HG02642 (cell line): ENCODE results near the gene ACACB.

Source experiments
- ATAC-seq: cut with Tn5 transposase; IDR thresholded peaks from one replicate; pipeline ENCODE4 v1.9.1; 2021; ENCODE audit warnings: mild to moderate bottlenecking; ENCODE audit not compliant: unreplicated experiment, poor library complexity

Gene ACACB

DNA sequence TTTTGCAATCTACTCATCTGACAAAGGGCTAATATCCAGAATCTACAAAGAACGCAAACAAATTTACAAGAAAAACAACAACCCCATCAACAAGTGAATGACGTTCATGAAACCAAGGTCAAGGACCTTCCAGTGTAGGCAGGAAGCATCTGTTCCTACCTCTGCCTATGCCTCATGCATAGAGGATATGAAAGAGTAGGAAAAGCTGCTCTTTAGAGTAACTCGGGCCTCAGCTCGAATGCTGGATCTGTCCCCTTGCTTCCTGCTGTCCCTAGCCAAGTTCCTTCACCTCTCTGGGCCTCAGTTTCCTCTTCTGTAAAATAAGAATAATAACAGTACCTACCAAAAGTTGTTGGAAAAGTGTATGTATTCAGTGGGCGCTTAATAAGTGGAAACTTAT is 127.7 kb downstream of the ACACB start:
- ATAC-seq: no peak

DNA sequence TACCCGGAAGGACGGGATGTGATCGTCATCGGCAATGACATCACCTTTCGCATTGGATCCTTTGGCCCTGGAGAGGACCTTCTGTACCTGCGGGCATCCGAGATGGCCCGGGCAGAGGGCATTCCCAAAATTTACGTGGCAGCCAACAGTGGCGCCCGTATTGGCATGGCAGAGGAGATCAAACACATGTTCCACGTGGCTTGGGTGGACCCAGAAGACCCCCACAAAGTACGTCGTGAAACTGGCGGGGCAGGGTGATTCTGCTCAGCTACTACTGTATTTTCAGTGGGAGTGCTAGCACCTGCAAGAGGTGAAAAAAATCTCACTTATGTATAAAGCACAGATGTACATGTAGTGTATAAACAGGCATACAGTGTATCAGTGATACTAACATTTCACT is 129.8 kb downstream of the ACACB start:
- ATAC-seq: no peak

DNA sequence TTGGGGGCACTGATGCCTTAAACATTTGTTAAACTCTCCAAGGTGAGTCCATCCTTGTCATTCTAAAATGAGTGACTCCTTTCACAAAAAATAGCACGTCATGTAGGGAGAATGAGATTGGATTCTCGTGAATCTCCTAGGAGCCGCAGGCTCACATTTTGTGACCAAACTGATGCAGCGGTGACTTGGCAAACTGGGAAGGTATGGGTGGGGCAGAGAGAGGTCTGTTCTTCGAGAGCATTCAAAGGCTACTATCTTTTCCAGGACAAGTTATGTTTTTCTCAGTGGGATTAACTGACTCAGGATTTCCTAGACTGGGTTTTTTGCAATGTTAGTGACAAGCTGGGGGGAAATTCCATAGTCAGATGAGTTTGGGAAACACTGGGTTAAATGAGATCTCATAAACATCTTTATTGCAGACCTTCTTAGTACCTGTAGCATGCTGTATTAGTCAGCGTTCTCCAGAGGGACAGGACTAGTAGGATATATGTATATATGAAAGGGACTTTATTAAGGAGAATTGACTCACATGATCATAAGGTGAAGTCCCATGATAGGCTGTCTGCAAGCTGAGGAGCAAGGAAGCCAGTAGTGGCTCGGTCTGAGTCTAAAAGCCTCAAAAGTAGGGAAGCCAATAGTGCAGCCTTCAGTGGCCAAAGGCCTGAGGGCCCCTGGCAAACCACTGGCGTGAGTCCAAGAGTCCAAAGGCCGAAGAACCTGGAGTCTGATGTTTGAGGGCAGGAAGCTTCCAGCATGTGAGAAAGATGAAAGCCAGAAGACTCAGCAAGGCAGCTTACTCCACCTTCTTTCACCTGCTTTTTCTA is 131.7 kb downstream of the ACACB start:
- no peak for ATAC-seq

DNA sequence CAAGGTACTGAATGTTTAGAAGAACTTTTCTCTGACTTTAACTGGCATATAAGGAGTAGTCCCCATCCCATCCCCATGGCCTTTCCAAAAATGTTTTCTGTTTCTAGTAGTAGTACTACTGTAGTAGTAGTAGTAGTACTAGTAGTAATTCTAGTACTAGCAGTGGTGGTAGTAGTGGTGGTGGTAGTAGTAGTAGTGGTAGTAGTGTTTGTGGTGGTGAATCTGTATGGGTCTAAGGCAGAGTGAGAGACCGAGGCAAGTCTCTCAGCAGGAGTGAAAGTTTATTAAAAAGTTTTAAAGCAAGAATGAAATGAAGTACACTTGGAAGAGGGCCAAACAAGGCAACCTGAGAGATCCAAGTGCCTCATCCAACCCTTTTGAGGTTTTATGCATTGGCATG is 134.1 kb downstream of the ACACB start:
- no peak for ATAC-seq

DNA sequence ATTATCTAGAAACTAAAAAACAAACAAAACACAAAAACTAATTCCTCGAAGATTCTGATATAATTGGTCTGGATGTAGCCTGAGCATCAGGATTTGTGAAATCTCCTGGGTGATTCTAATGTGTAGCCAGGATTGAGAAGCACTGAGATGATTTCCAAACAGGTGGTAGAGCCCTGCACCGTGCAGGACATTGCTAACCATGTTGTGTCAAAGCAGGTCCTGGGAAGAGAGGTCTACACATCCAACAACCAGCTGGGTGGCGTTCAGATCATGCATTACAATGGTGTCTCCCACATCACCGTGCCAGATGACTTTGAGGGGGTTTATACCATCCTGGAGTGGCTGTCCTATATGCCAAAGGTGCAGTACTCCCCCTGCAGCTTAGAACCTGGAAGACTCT is 136.4 kb downstream of the ACACB start:
- no peak for ATAC-seq

DNA sequence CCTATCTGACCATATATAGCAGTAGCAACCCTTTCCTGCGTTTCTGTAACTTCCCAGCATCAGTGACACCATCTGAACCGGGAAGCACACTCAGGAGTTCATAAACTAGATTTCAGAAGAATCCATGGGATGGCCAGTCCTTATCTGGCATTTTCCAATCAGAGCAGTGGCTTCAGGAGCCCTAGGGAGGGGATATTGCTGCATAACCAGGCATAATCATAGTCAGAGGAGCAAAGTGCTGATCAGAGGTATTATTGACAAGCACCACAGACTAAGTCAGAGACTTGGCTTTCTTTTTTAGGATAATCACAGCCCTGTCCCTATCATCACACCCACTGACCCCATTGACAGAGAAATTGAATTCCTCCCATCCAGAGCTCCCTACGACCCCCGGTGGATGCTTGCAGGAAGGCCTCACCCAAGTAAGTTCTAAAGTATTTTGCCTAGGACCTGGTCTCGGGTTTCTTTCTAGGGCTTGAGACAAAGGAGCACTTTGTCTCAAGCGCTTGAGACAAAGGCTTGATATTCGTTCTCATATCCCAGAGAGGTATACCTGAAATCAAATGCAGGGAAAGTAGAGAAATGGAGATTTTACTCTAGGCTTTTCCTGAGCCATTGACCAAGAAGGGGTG is 137.6 kb downstream of the ACACB start:
- ATAC-seq: no peak

DNA sequence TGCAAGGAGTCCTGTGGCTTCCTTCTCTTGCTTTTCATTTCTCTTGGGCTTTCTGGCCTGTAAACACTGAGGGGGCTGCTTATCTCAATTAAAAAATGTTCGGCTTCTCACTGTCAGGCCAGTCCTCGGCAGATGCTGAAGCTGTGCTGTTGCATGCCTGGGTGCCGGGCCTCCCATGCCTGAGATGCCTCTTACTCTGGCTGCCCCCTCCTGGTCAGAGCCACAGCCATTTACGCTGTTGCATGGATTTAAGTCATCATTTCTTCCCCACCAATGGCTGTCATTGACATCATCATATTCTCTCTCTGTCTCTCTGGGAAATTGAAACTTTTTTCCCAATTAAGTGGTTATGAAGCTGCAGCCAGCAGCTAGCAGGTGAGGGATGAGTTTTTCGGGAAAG is 139.0 kb downstream of the ACACB start:
- ATAC-seq: no peak

DNA sequence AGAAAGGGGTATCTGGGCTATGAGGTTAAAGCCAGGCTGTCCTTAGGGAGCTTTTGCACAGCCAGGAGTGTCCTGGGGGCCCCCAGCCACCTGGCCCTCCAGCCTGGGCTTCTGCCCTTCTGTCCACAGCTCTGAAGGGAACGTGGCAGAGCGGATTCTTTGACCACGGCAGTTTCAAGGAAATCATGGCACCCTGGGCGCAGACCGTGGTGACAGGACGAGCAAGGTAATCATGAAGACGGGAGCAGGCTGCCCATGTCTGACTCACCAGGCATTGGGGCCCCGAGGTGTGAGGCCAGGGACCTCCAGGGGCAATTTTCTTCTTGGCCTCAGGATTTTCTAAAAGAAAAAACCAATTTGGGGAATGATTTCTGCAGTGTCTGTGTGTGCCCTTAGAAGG is 139.6 kb downstream of the ACACB start:
- ATAC-seq: no peak

DNA sequence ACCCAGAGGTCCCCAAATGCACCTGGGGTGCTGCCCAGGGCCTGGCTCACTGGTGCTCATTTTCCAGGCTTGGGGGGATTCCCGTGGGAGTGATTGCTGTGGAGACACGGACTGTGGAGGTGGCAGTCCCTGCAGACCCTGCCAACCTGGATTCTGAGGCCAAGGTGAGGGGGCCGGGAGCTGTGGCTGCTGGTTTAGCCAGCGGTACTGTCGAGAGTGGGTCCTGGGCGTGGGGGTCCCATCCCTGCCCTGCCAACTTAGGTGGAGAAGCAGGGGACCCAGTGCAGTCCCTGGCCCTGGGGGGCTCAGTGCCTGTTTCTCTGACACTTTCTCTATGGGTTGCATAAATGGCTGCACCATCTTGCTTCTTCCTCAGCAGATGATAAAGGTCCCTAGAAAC is 141.8 kb downstream of the ACACB start:
- ATAC-seq: no peak

DNA sequence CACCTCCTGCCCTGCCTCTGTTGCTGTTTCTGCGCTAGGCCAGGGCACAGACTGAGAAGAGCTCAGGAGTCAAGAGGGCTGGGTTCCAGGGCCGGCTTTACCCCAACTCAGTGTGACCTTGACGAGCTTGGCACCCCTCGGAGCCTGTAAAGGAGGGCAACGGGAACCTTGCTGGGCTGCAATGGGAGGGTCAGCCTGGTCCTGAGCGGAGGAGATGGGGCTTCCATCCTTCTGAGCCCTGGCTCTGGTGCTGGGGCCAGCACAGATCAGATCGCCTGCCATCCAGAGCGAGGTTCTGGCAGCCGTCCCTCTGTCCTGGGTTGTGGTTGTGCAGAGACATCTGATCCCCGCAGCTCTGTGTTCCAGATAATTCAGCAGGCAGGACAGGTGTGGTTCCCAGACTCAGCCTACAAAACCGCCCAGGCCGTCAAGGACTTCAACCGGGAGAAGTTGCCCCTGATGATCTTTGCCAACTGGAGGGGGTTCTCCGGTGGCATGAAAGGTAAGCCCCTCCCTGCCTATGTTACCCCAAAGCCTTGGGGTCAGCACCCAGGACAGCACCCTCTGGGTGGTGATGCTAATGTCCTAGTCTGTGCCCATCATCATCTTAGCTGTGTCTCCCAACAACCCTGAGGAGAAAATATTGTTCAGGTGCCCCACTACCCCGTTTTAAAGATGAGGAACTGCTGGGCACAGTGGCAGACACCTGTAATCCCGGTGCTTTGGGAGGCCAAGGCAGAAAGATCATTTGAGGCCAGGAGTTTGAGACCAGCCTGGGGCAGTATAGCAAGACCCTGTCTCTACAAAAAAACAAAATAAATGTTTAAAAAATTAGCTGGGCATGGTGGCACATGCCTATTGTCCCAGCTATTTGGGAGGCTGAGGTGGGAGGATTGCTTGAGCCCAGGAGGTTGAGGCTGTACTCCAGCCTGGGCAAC is 142.5 kb downstream of the ACACB start:
- no peak for ATAC-seq

DNA sequence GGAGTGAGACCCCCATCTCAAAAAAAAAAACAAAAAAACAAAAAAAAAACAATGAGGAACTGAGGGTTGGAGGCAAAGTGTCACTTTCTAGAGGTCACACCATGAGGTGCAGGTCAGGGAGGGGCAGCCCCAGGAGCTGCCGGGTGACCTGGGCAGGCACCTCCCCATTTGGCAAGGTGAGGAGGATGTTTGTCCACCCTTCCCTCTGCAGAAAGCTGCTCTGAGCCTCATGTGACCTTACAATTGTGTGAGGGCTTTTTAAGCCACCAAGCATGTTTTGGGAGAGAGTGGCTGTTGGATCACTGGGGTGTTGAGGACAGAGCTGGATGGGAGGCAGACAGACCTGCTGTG is 143.1 kb downstream of the ACACB start:
- no peak for ATAC-seq

DNA sequence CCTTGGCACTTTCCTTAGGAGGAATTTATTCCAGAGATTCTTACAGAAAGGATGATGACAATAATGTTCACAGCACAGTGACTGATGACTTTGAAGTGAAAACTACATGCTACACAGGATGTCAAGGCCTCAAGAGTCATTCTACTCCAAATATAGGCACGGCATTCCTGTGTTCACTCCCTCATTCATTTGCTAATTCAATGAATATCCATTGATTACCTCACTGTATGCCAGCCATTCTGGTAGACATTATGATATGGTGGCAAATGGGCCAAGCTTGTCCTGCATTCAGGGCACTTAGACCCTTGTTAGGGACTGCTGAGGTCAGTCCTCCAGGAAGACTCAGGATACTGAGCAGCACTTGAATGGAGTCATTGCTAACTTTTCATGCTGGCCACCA is 144.7 kb downstream of the ACACB start:
- no peak for ATAC-seq

DNA sequence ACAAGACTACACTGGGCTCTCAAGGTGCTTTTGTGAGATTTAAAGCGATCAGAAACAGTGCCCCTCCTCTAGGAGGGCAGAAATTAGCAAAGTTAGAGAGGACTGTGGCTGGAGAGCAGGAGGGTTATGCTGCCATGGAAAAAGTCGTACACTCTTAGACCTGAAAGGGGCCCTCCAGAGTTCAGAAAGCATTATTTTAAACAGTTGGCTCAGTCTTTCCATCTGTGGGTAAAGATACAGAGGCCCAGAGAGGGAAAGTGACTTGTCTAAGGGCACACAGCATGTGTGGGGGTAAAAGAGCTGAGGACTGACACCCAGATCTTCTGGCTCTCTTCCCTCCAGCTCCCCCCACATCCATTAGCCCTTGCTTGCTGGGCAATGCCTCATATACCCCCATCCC is 145.6 kb downstream of the ACACB start:
- ATAC-seq: no peak

DNA sequence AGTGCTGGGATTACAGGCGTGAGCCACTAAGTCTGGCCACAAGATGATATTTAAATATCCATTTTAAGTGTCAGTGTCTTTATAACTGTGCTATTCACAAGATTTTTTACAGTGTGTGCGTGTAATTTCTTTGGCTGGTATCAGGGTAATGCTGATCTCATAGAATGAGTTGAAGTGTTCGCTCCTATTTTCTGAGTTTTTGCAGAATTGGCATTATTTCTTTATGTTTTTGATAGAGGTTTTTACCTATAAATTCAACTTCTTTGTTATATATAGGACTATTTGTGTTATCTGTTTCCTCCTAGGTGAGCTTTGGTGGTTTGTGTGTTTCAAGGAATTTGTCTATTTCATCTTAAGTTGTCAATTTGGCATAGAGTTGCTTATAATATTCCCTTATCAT is 147.1 kb downstream of the ACACB start:
- ATAC-seq: no peak

DNA sequence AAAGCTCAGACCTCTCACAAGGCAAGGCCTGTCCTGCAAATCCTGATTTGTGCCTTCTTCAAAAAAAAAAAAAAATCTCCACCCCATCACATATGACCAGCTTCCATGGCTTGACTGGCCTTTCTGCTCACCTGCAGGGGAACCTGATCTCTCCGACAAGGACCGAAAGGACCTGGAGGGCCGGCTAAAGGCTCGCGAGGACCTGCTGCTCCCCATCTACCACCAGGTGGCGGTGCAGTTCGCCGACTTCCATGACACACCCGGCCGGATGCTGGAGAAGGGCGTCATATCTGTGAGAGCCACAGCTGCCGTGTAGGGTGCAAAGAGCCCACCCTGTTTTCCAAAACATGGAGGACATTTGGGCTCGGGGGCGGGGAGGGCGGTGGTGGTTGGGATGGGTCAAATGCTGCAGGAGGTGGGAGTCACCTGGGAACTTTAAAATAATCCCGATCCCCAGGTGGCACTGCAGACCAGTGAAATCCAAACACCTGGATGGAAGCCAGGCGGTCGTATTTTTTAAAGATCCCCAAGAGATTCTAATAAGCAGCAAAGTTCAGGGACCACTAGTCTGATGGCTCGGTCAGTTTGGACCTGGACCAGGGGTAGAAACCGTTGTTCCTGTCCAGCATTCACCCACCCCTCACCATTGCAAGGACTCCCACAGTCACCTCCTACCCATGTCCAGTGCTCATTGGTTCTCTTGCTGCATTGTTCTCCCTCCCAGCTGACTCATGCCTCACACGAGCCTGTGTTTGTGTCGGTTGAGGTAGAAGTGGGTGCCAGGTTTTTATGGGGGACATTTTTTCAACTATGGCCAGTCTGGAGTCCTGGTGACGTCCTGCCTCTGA is 147.9 kb downstream of the ACACB start:
- ATAC-seq: no peak

DNA sequence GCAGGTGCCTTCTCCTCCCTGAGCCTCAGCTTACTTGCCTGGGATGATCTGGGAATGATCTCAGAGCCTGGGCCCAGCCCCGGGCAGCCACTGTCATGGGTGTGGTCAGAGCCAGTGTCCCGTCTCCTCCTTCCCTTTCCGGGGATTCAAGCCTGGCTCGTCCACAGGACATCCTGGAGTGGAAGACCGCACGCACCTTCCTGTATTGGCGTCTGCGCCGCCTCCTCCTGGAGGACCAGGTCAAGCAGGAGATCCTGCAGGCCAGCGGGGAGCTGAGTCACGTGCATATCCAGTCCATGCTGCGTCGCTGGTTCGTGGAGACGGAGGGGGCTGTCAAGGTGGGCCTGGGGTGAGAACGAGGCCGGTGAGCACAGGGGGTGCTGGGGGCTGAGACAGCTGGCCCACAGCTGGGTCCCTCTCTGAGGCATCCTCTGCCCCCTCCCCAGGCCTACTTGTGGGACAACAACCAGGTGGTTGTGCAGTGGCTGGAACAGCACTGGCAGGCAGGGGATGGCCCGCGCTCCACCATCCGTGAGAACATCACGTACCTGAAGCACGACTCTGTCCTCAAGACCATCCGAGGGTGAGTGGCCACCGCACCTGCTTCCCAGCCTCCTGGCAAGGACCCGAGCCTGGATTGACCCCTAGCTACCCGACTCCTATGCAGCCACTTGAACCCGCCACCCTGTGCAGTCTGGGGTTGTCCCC is 148.7 kb downstream of the ACACB start:
- ATAC-seq: no peak

DNA sequence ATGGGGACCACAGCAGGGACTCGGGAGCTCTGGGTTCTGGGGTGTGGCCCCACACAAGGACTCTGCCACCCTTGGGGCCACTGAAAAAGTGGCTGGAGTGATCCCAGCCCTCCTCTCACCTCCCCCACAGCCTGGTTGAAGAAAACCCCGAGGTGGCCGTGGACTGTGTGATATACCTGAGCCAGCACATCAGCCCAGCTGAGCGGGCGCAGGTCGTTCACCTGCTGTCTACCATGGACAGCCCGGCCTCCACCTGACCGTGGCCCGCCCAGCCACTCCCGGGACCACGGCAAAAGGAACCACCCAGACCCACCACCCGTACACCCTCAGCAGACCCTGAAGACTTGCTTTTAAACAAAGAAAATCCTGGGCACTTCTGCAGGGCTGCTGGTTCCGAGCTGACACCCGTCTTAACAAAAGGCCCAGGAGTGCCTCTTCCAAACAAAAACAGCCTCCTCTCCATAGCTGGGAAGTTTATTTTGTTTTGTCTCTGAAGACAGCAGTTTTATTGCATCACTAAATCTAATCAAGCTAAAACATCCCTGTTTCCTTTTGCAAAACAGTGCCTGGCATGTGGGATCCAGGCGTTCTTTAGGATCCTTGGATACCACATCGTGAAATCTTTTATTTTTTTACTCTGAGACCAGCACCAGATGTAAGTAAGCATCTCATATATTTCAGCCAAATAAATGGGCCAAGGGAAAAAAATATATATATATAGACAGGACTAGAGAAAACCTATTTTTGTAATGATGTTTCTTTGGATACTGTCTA is 149.9 kb downstream of the ACACB start:
- no peak for ATAC-seq

DNA sequence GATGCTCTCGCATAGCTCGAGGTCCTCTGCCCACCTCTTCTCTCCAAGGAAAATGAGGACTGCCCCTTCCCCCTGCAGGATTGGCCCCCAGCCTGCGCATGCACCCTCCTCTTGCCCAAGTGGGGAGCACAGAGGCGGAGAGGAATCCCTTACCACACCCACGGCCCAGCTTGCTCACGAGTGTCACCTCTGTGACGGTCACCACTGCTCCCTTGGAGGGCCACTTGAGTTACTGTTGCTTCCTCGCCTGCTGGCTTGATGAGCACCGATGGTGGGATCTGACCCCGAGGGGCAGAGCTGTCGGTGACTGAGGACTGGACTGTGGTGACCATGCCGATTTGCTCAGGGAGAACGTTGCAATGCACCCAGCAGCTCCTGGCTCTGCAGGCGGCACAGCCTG is 151.0 kb downstream of the ACACB start:
- ATAC-seq: no peak

DNA sequence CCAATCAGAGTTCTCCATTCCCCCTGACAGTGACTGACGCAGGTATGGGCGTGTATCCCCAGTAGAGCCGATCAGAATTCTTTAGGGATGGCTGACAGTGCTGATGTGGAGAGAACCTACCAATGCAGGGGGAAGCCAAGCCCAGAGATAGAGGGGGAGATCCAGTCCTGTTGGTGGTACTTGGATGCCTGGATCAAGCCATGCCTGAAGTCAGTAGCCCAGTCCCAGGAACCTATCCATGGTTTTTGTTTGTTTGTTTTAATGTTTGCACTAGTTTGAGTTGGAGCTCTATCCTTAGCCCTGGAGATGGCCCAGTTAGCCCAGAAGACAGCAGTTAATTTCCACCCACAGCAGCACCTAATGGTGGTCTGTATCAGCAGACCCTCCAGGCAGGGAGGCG is 152.5 kb downstream of the ACACB start:
- ATAC-seq: no peak
